Brain pericyte (primary cell): ENCODE results near the gene ERVK3-1.
"Not testable (repeated sequence)": the region's sequence is repeated elsewhere in the genome, so short reads cannot be mapped to it uniquely, and the experiment has no call there.

Source experiments
- DNase-seq: peaks from one replicate; pipeline ENCODE4 v3.0.0-alpha.2; 2012; ENCODE audit warnings: low read depth, low spot score

The ERVK3-1 gene, protein sequence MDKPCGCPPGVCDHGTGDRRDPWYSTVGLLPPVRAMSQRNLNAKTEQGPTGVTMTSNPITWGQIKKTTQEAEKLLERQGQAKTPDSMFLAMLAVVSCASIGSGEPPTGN

DNA sequence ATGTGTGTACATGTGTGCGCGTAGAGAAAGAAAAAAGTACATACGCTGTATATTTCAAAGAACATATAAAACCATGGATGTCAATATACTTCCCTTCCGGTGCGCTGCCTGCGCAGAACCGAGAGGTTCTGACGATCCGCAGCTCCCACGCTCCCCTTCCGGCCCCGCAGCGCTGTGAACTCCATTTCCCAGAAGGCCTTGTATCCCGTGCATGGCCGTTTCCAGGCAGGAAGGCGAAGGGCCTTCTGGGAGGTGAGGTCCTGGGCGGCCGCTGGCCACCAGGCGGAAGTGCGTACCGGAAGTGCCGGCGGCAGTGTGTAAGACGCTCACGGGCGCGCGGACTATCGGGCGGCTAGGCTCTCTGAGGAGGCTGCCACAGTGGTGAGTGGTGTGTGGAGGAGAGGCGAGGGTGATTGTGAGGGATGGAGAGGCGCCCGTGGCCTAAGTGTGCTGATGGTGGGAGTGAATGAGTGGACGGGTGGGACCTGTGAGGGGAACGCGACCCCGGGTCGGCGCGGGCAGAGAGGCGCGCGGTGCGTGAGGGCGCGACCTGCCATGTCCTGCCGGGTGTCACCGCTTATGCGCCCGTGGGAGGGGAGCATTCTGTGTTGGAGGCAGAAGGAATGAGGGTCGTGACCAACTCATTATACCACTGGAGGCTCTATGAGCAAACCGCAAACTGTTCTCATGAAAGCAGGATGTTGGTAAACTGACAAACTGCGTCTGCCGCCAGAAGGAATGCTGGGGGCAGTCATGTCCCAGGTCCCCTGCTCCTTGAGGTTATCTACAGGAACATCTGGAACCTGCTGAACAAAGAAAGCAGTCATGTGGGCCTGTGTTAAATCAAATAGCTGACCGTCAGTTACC is at the start of gene ERVK3-1:
Gene ERVK3-1 (plus strand): TSS at position 313 of the 867 bp plus-strand sequence. CDS start 6,792 bp downstream, outside the sequence.
- peak; percentile 89 for DNase-seq

- DNase-seq = not testable (repeated sequence)
Measured at GRCh38 chr19:58258259-58258658, 46.9 kb upstream of the ERVK3-1 start.

DNA sequence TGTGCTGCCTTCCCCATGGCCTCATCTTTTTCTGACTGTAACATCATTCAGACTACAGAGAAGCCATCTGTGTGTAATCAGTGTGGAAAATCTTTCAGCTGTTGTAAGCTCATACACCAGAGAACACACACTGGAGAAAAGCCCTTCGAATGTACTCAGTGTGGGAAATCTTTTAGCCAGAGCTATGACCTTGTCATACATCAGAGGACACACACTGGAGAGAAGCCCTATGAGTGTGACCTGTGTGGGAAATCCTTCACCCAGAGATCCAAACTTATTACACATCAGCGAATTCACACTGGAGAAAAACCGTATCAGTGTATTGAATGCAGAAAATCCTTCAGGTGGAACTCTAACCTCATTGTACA is 43.6 kb upstream of the ERVK3-1 start:
- DNase-seq = no peak

- DNase-seq = no peak
Measured at GRCh38 chr19:58261968-58262921, 42.9 kb upstream of the ERVK3-1 start.

DNA sequence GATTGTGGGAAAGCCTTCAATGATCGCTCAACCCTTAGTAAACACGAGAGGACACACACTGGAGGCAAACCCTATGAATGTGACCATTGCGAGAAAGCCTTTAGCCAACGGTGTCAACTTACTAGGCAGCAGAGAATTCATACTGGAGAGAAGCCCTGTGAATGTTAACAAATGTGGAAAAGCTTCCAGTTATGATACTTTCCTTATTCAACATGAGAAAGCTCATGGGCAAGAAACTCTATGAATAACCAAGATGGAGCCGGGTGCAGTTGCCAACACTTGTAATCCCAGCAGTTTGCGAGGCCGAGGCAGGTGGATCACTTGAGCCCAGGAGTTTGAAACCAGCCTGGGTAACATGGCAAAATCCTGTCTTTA is 42.3 kb upstream of the ERVK3-1 start:
- no peak for DNase-seq

DNA sequence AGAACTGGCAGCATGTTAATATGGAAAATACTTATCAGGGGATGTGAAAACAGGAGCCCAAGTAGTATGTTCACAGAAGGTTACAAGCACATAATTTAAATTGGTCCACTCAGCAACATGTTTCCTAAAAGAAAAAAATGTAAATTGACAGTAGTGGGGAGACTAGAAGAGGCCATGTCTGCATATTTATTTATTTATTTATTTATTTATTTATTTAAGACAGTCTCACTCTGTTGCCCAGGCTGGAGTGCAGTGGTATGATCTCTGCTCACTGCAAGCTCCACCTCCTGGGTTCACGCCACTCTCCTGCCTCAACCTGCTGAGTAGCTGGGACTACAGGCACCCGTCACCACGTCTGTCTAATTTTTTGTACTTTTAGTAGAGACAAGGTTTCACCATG is 40.1 kb upstream of the ERVK3-1 start:
- no peak for DNase-seq

DNA sequence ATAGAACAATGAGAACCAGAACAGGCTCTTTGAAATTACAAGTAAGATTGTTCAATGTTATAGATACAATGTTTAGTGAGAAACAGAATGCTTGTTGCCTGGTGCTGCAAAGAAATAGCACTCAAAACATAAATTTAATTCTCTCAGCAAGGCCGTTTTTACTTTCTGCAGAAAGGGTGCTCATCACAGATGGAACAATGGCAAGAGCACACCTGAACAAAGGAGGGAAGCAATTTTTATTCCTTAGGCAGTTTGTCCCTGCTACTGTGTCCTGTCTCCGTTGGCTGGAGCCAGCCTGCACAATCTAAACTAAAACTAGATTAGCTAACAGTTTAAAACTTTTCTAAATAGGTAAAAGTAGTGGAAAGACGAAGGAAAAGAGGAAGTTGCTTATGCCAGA is 36.8 kb upstream of the ERVK3-1 start:
- DNase-seq = no peak

DNA sequence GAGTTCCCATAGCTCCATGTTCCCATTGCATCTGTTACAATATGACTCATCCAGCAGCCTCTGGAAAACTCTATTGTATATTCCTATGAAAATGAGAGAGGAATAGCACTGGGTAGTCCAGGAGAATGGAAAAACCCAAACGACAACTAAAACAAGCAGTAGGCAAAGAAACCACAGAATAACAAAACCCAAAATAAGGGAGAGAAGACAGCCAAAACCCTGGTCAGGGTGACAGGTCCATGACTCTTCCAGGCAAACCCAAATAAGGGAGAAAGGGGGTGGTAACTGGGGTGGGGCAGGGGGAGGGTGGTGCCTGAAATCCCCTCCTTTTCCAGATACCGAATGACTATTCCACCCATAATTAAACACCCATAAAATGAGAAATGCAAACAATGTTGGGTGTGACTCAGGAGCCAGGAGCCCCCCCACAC is 30.4 kb upstream of the ERVK3-1 start:
- DNase-seq = no peak

DNA sequence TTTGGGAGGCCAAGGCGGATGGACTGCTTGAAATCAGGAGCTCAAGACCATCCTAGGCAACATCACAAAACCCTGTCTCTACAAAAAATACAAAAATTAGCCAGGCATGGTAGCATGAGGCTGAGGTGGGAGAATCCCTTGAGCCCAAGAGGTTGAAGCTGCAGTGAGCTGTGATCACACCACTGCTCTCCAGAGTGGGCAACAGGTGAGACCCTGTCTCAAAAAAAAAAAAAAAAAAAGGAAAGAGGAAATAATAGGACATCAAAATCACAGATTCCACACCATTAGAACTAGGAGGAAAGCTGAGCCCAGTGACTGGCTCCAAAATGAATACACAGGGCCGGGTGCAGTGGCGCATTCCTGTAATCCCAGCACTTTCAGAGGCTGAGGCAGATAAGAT is 29.6 kb upstream of the ERVK3-1 start:
- DNase-seq = no peak

DNA sequence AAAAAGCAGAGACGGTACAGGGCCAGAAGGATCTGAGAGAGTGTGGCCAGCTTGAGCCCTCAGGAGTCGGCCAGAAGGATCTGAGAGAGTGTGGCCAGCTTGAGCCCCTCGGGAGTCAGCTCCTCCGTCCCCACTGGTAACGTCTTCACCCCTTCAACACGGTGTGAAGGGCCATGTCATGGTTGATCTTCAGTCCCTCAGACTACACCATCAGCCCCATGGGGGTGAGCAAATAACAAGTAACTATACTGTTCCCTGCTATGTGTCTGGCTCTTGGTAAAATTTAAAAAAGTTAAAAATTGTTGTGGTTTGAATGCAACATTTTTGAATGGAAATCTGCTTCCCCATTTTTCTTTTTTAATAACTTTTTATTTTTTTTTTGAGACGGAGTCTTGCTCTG is 28.0 kb upstream of the ERVK3-1 start:
- no peak for DNase-seq

DNA sequence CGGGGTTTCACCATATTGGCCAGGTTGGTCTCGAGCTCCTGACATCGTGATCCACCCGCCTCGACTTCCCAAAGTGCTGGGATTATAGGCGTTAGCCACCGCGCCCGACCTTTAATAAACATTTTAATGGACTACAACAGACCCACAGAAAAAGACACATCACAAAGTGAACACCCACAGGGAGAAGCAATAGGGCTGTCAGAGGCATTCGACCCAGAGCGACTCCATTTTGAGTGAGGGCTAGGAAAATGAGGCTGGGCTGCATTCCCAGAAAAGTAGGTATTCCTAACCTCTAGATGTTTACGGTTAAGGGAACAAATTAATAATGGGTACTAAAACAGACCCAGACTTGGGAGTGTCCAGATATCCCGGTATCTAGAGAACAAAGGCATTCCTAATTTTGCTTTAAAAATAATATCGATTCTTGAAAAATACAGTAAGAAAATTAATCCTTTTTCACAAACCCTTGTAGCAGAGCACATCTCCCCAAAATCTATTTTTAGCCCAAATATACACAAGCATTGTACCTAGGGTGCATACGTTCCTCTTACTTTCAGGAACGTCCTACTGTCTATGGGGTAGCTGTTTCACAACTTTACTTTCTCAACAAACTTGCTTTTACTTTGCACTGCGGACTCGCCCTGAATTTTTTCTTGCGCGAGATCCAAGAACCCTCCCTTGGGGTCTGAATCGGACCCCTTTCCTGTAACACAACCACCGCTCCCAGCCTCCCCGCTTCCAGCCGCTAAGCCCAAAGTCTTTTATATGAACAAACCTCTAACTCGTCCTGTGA is 27.2 kb upstream of the ERVK3-1 start:
- DNase-seq = no peak

GRCh38 chr19:58278541-58279041 is 26.6 kb upstream of the ERVK3-1 start, which contains the start of gene ZNF8:
ZNF8 (plus strand) TSS chr19:58278955; CDS start chr19:58279082, 127 bp downstream.
- DNase-seq = peak; percentile 96

DNA sequence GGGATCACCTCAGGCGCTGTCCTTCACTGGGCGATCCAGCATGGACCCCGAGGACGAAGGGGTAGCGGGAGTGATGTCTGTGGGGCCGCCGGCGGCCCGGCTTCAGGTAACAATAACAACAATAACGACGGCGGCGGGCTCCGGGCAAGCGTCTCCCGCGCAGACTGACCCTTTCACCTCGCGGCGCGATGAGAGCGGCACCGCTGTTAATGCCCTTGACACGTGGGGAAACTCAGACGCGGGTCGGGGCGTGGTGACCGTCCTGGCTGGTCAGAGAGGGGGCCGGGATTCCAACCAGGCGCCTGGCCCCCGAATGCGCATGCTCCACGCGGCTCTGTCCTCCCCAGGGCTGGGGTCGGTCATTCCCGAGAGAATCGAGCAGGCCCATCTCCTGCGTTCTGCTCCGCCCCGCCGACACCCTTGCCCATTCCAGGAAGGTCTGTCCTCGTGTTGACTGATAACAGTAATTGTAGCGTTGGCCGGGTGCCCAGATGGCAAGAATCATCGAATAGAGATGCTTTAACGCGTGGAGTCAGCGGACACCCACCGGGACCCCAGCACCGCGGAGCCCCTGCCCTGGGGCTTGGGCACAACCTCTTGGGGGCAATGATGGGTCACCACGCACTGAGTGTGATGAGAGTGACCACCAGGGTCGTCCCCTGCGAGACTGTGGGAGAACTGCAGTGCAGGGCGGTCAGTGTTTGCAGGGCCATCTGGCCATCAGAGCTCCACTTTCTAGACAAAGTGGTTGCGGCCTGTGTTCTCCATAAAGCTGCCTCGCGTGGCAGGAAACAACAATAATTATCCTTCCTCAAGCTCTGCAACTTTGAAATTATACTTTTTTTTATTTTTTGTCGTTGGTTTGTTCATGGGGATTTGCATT is 25.9 kb upstream of the ERVK3-1 start:
- no peak for DNase-seq

DNA sequence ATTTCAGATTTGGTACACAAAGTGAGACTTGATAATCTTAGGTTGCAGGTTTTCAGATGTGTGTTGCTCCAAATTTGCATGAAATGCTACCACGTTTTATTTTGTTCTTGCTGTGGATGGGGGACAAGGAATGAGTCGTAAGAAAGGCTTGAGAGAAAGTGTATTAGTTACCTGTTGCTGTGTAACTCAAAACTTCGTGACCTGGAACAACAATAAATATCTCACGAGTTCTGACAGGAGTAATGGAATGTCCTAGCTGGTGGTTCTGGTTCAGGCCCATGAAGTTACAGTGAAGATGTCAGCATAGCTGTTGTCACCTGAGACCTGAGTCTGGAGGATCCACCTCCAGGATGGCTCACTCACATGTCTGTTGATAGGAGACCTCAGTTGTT is 25.3 kb upstream of the ERVK3-1 start:
- DNase-seq = no peak

- DNase-seq = no peak
Measured at GRCh38 chr19:58284199-58284598, 21.0 kb upstream of the ERVK3-1 start.

DNA sequence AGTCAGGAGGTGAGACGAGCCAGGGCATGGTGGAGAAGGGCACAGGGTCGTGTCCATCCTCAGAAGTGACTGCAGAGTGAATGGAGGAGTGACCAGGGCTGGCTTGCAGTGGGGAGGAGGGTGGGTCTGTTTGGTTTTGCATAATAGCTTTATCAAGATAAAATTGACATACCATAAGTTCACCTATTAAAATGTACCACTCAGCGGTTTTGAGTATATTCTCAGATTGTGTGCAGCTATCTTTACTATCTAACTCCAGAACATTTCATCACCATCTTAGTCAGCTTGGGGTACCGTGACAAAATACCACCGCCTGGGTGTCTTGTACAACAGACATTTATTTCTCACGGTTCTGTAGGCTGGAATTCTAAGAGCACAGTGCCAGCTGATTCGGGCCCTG is 13.2 kb upstream of the ERVK3-1 start:
- DNase-seq = no peak

DNA sequence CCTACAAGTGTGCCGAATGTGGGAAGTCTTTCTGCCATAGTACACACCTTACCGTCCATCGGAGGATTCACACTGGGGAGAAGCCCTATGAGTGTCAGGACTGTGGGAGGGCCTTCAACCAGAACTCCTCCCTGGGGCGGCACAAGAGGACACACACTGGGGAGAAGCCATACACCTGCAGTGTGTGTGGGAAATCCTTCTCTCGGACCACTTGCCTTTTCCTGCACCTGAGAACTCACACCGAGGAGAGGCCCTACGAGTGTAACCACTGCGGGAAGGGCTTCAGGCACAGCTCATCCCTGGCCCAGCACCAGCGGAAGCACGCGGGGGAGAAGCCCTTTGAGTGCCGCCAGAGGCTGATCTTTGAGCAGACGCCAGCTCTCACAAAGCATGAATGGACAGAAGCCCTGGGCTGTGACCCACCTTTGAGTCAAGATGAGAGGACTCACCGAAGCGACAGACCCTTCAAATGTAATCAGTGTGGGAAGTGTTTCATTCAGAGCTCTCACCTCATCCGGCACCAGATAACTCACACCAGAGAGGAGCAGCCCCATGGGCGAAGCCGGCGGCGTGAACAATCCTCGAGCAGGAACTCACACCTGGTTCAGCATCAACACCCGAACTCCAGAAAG is 10.3 kb upstream of the ERVK3-1 start:
- DNase-seq = no peak

- no peak for DNase-seq
Measured at GRCh38 chr19:58296104-58296503, 9.1 kb upstream of the ERVK3-1 start.

DNA sequence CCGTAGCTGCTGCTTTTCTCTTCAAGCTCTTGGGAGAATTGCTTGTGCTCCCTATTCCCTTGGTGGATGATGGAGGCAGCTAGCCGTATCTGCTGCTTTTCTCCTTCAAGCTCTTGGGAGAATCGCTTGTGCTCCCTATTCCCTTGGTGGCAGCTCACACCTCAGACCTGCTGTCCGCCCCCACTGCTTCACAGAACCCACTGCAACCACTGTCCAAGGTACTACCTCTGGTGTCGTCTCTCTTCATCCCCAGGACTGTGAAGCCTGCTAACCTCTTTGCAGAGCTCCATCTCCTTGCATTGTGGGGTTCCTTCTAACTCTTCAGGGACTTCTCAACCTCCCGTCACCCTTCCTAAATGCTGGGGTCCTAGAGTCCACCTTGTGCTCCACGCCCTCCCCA is 4.6 kb upstream of the ERVK3-1 start:
- DNase-seq = no peak

- no peak for DNase-seq
Measured at GRCh38 chr19:58304255-58304654, 922 bp upstream of the ERVK3-1 start.
